PC-9 (cell line): ENCODE results near the gene TPRG1.

Source experiments
- EZH2 ChIP-seq: fragments of 200-600 bp; sonication (generic); IDR thresholded peaks from 2 replicates; pipeline ENCODE4 v1.8.0; 2017; ENCODE audit warnings: antibody characterized with exemption, low read depth
- TF ChIP-seq, protein P1 (sequence below): fragments of 200-600 bp; sonication (generic); conservative IDR thresholded peaks from 2 replicates; pipeline ENCODE4 v1.6.1; 2017; ENCODE audit warnings: mixed run types, antibody characterized with exemption, mild to moderate bottlenecking, moderate library complexity

DNA sequence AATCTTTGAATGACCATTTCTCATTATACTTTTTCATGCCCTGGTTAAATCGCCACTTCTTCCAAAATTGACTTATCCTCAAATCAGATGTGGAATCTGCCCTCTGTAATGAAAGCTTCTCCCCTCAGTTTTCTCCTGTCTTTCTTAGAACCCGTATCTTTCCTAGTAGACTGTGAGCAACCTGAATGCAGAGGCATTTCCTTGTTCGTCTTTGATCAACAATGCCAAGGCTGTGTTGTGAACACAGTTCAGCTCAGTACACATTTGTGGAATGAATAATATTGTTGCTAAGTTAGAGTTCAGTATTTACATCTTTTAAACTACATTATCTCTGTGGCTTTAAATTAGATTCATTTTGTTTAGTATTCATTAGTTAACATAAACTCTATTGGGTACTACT lies 123.3 kb downstream of the TPRG1 start:
- TF ChIP-seq, protein P1, sequence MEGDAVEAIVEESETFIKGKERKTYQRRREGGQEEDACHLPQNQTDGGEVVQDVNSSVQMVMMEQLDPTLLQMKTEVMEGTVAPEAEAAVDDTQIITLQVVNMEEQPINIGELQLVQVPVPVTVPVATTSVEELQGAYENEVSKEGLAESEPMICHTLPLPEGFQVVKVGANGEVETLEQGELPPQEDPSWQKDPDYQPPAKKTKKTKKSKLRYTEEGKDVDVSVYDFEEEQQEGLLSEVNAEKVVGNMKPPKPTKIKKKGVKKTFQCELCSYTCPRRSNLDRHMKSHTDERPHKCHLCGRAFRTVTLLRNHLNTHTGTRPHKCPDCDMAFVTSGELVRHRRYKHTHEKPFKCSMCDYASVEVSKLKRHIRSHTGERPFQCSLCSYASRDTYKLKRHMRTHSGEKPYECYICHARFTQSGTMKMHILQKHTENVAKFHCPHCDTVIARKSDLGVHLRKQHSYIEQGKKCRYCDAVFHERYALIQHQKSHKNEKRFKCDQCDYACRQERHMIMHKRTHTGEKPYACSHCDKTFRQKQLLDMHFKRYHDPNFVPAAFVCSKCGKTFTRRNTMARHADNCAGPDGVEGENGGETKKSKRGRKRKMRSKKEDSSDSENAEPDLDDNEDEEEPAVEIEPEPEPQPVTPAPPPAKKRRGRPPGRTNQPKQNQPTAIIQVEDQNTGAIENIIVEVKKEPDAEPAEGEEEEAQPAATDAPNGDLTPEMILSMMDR, result no peak
- TF ChIP-seq EZH2, result no peak
